Choroid plexus epithelial cell (primary cell): Measurements from ENCODE around the gene LIN9.
"Not testable (repeated sequence)": the region's sequence is repeated elsewhere in the genome, so short reads cannot be mapped to it uniquely, and the experiment has no call there.

Source experiments
- DNase-seq: peaks from one replicate; pipeline ENCODE4 v3.0.0-alpha.2; 2010; ENCODE audit warnings: low read depth
- H3K4me3 ChIP-seq: 2 replicates; pipeline ENCODE4 v1.5.1; 2011; ENCODE audit warnings: low read depth, mild to moderate bottlenecking, control low read depth, low read length, moderate library complexity
- TF ChIP-seq, protein P1 (sequence below): conservative IDR thresholded peaks from 2 replicates; pipeline ENCODE4 v1.5.1; 2011; ENCODE audit warnings: low read depth, mild to moderate bottlenecking, control low read depth, inconsistent platforms, low read length, moderate library complexity

LIN9 gene

GRCh38 chr1:226253933-226254332 lies 55.0 kb downstream of the LIN9 start:
- no peak for DNase-seq
- TF ChIP-seq, protein P1, sequence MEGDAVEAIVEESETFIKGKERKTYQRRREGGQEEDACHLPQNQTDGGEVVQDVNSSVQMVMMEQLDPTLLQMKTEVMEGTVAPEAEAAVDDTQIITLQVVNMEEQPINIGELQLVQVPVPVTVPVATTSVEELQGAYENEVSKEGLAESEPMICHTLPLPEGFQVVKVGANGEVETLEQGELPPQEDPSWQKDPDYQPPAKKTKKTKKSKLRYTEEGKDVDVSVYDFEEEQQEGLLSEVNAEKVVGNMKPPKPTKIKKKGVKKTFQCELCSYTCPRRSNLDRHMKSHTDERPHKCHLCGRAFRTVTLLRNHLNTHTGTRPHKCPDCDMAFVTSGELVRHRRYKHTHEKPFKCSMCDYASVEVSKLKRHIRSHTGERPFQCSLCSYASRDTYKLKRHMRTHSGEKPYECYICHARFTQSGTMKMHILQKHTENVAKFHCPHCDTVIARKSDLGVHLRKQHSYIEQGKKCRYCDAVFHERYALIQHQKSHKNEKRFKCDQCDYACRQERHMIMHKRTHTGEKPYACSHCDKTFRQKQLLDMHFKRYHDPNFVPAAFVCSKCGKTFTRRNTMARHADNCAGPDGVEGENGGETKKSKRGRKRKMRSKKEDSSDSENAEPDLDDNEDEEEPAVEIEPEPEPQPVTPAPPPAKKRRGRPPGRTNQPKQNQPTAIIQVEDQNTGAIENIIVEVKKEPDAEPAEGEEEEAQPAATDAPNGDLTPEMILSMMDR: no peak
- no peak overlapping the region for H3K4me3 ChIP-seq

DNA sequence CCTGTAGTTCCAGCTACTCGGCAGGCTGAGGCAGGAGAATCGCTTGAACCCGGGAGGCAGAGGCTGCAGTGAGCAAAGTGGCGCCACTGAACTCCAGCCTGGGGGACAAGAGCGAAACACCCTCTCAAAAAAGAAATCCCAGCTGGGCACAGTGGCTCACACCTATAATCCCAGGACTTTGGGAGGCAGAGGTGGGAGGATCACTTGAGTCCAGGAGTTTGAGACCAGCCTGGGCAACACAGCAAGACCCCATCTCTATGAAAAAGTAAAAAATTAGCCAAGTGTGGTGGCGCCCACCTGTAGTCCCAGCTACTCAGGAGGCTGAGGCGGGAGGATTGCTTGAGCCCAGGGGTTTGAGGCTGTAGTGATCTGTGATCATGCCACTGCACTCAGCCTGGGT lies 56.1 kb downstream of the LIN9 start:
- DNase-seq, H3K4me3 ChIP-seq: not testable (repeated sequence)

GRCh38 chr1:226250511-226250910 lies 58.5 kb downstream of the LIN9 start:
- H3K4me3 ChIP-seq: no peak overlapping the region
- no peak for DNase-seq
- TF ChIP-seq, protein P1: no peak

DNA sequence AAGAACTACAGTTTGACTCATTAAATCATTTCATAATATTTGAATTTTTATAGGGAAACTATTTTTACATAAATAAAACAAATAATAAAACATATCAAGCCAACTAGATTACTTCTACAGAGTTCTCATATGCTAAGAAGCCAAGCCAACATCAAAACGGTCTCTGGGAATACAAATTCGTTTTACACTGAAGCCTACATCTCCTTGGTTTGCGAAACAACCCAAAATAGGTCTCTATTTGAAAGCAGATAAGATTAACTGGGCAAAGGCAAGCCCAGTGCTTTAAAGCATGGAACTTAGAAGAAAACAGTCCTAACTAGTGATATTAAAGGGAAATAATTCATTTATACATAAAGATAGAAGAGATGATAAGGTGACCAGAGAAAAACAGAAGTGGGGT lies 60.2 kb downstream of the LIN9 start:
- no peak for DNase-seq
- TF ChIP-seq, protein P1: no peak
- H3K4me3 ChIP-seq: no peak overlapping the region

- H3K4me3 ChIP-seq: no peak overlapping the region
- TF ChIP-seq, protein P1: no peak
- peak; percentile 77 for DNase-seq
These were observed 60.9 kb downstream of the LIN9 start for GRCh38 chr1:226248091-226248490.

- DNase-seq: no peak
- TF ChIP-seq, protein P1: no peak
- H3K4me3 ChIP-seq: no peak overlapping the region
These were observed 69.5 kb downstream of the LIN9 start for GRCh38 chr1:226239421-226239820.

- DNase-seq: no peak
- H3K4me3 ChIP-seq: no peak overlapping the region
- TF ChIP-seq, protein P1: no peak
These were observed 72.1 kb downstream of the LIN9 start for GRCh38 chr1:226236826-226237225.

DNA sequence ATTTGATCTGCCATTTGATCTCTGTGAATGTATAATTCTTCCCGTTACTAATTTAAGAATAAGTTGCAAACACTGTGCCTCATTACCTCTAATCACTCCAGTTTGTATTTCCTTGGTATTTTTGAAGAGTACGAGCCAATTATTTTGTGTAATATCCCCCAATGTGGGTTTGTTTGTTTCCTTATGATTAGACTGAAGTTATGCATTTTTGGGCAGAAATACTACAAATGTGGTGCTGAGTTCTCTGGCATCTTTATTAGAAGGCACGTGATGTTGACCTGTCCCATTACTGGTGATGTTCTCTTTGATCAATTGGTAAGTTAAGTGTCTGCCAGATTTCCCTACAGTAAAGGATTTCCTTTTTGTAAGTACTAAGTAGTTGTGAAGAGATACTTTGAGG lies 75.2 kb downstream of the LIN9 start:
- TF ChIP-seq, protein P1: no peak
- DNase-seq: no peak
- H3K4me3 ChIP-seq: no peak overlapping the region
